GM18508 (cell line): ENCODE results near the gene CHTF18.
"Not testable (repeated sequence)": the region's sequence is repeated elsewhere in the genome, so short reads cannot be mapped to it uniquely, and the experiment has no call there.

Experiments
- ATAC-seq: cut with Tn5 transposase; IDR thresholded peaks from one replicate; pipeline ENCODE4 v1.9.1; 2021; ENCODE audit warnings: moderate number of reproducible peaks; ENCODE audit not compliant: insufficient read depth, unreplicated experiment

Gene CHTF18

DNA sequence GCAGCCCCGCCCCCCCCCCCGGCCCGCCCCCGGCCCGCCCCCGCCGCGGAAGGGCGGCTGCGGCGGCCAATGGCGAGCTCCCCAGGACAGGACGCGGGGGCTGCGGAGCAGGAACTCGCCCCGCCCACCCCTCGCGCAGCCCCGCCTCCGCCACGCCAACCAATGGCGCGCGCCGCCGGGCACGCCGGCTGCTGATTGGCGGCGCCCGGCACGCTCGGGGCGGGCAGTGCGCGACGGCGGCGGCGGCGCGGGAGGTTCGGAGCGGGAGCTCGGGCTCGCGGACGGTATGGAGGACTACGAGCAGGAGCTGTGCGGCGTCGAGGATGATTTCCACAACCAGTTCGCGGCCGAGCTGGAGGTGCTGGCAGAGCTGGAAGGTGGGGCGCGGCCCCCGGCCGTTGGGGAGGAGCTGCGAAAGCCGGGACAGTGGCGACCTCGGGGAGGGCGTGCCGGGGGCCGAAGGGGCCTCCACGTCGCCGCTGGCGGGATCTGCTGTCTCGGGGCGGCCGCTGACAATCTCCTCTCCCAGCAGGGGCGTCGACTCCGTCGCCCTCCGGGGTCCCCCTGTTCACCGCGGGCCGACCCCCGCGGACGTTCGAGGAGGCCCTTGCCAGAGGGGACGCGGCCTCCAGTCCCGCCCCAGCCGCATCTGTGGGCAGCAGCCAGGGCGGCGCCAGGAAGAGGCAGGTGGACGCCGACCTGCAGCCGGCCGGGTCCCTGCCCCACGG, at the start of gene CHTF18:
TSS of gene CHTF18 (plus strand) at position 222 of the 728 bp plus-strand sequence. CDS start at position 287, 65 bp downstream.
- no peak for ATAC-seq

DNA sequence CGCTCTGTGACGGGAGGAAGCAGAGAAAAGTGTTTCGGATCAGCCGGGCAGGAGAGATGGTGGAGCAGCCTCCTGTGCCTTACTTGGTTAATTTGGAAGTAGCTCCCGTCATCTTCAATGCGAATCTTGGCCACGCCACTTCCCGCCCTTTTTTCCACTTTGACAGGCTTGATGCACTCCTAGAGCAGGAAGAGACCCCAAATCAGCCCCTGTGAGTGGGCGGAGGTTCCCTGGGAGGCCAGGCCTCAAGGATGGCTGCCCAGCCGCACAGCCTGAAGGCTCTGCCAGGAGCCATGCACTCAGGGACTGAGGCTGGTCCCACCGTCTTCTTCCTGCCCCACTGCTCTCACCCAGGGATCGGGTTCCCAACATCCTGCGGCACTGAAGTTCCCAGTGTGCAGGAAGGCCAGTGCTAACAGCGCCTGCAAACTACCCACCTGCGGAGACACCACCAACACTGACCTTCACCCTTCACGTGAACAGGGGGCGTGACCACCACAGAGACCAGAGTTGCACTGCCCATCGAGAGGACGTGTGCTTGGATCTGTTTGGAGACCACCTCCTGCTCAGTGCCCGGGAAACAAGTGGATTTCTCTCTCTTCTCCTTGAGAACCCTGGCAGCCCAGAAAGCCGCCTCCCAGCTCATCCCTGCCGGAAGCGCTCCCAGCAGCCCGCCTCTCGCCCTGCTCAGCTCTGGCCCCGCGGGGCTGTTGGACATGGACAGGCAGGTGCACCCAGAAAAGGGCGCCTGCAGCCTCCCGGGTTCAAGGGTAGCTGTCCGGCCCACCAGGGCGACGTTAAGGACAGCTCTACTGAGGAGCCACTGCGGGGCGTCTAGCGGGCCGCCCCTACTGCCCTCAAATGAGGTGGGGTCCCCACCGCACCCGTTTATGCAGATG, 48.6 kb upstream of the CHTF18 start:
- no peak for ATAC-seq

DNA sequence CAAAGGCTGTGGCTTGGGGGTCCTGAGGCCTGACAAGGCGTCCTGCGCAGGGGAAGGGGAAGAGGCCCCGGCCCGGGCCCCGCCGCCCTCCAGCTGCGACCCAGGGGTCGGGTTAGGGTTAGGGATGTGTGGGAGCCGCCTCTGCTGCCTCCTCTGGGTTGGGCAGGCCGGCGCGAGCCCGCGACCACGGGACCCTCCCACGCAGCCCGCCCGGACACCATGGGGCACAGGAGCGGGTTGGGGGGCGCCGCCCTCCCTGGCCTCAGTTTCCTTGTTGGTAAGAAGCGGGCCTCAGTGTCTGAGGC, 48.0 kb upstream of the CHTF18 start:
- ATAC-seq: no peak

DNA sequence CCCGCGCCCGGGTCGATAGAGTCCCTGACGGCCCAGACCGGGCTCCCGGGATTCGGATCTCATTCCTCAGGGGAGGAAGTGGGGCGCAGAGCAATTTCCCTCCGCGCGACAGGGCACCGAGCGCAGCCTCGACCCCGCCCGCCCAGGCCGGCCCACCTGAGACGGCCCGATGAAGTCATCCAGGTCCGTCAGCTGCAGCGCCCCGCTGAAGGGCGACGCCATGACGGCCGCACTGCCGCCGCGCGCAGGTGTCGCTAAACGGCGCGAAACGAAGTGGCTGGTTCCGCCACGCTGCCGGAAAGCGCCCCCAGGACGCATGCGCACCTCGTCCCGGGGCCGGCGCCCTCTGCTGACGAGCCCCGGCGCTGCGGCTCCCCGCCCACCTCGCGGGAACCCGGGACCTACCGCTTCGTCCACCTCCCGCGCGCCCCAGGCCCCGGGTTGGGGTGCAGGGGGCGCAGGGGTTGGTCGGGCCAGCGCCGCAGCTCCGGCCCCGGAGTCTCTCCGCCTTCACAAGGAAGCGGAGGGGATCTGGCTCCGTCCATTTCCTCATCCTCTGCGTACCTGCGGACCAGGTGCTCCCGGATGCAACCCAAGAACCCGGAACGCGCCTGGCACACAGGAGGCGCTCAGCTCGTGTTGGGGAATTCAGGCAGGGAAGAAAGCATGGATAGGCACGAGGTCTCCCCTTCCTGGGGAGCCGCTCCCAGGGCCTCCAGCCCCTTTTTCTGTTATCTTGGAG, 47.5 kb upstream of the CHTF18 start, which contains the start of gene CIAO3:
TSS of gene CIAO3 (minus strand) at position 234 of the 742 bp plus-strand sequence. CDS start at position 222, 12 bp downstream.
- no peak for ATAC-seq

DNA sequence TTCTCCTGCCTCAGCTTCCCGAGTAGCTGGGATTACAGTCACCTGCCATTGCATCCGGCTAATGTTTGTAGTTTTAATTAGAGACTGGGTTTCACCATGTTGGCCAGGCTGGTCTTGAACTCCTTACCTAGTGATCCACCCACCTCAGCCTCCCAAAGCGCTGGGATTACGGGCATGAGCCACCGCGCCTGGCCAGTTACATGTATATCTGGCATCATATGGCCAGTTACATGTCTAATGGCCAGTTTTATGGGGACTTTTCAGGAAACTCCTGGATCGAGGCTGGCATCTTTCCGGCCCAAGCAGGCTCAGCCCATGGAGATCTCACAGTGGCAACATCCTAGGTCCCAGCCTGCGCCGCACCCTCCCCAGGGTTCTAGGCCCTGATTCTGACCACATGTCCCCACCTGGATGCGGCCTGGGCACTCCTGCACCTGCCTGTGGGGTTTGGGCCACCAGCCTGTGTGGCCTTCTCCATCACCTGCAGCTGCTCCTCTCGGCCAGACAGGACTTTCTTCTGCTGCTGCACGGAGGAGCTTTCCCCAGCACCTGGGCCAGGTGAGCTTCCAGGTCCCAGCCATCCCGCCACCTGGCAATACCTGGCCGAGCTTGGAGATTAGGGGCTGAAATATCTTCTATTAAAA, 46.3 kb upstream of the CHTF18 start:
- no peak for ATAC-seq

DNA sequence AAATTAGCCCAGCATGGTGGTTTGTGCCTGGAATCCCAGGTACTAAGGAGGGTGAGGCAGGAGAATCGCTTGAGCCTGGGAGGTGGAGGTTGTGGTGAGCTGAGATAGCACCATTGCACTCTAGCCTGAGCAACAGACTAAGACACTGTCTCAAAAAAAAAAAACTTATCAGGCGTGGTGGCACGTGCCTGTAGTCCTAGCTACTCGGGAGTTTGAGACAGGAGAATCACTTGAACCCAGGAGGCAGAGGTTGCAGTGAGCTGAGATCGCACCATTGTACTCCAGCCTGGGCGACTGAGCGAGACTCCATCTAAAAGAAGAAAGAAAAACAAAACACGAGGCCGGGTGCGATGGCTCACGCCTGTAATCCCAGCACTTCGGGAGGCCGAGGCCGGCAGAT, 45.5 kb upstream of the CHTF18 start:
- not testable (repeated sequence) for ATAC-seq

DNA sequence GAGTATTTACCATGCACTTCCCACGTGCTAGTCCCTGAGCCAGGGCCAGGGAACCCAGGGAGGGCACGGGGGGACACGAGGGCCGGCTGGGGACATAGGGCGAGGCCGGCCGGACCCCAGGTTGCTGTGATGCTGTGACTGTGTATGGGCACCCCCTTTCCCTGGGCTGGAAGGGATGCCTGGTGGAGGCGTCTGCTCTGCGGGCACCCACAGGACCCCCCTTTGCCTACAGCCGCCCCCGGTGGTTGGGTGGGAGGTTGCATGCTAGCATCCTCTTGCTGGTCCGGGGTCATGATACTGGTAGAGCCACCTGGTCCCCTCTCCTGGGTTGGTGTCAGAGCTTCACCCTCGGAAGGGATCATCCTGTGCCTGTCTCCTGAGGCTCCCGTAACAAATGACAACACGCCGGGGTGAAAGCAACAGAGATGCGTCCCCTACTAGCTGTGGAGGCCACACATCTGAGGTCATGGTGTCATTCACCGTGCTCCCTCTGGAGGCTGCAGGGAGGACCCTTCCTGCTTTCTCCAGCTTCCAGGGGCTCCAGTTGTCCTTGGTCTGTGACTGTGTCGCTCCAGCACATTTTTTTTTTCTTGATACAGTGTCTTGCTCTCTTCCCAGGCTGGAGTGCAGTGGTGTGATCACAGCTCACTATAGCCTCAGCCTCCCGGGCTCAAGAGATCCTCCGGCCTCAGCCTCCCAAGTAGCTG, 44.5 kb upstream of the CHTF18 start:
- no peak for ATAC-seq

DNA sequence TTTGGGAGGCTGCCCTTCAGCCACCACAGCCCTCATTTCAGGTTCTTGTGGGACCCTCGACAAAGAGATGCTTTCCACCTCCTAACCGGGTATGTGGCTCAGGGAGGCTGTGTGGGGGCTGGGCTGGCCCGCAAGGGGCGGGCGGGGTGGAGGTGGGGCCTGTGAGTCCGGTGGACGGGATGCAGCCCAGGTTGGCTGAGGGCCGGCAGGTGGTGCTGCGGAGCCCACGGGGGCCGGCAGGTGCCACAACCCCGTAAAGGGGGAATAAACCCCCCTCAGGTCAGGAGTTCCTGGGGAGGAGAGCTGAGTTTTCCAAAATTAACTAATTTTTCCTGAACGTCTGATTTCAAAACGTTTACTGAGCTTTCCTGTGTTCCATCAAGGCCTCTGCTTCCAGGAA, 42.7 kb upstream of the CHTF18 start:
- ATAC-seq: no peak

DNA sequence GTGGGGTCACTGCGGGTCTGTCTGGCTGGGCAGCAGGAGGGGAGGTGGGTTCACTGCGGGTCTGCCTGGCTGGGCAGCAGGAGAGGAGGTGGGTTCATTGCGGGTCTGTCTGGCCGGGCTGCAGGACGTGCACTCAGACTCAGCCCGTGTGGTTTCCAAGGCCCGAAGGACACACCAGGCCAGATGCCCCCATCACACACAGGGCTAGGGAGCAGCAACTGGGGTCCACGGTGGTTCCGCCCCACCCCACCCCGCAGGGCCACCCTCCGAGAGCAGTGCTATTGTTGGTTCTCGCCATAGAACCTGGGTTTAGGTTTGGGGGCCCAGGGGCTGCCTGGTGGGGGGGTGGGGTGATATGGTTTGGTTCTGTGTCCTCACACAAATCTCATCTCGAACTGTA, 41.8 kb upstream of the CHTF18 start:
- no peak for ATAC-seq

DNA sequence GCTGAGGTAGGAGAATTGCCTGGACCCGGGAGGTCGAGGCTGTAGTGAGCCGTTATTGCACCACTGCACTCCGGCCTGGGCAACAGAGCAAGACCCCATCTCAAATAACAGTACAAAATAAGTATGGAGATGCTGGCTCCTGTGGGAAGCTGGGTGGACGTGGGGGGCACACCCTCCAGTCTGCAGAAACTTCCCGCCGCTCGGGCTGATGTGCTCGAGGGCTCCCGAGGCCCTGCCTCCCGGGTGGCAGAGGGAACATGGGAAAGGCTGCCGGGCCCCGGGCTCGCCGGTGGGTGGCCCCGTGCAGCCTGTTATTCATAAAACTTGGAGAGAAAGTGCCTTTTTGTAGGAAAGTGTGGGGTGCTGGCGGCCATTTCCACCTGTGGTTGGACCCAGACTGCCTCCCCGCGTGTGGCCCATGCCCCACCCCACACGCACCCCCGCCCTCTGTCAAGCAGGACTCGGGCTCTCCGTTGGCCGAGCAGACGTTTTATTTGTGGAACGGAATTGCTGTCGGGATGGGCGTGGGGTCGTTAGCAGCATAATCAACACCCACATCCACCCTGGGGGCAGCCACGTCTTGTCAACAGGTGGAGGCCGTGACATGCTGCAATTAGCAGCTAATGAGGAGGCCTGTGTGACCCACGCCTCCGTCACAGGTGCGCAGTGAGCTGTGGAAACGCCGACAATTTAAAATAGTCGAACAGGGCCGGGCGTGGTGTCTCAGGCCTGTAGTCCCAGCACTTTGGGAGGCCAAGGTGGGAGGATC, 40.3 kb upstream of the CHTF18 start:
- no peak for ATAC-seq

DNA sequence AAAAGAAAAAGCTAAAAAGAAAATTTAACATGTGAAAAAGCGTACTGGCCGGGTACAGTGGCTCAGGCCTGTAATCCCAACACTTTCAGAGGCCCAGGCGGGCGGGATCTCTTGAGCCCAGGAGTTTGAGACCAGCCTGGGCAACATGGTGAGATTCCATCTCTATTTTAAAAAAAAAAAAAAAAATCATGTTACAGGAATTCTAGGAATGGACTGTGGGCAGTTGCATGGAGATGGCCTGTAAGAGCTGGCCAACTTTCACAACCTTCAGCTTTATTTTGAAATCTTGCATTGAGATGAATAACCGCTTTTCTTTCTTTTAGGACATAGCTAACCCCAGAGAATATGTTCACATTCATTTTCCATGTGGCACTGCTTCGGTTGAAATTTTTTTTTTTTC, 39.4 kb upstream of the CHTF18 start:
- no peak for ATAC-seq

DNA sequence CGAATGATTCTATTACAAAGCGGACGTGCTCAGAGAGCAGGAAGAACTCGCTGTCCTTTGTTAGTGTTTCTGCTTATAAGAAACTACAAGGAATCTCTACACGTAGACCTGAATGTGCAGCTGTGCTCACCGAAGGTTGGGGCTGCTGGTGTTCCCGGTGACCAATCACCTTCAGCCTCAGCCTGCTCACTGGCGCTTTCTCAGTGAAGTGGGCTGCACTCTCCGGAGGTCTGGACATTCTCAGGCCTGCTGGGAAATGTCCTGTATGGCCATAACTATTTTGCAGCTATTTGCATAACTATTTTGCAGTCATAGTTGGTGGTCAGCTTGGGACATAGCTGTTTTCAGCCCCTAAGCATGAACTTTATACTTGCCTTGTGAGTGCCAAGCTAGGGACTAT, 37.9 kb upstream of the CHTF18 start:
- ATAC-seq: no peak

DNA sequence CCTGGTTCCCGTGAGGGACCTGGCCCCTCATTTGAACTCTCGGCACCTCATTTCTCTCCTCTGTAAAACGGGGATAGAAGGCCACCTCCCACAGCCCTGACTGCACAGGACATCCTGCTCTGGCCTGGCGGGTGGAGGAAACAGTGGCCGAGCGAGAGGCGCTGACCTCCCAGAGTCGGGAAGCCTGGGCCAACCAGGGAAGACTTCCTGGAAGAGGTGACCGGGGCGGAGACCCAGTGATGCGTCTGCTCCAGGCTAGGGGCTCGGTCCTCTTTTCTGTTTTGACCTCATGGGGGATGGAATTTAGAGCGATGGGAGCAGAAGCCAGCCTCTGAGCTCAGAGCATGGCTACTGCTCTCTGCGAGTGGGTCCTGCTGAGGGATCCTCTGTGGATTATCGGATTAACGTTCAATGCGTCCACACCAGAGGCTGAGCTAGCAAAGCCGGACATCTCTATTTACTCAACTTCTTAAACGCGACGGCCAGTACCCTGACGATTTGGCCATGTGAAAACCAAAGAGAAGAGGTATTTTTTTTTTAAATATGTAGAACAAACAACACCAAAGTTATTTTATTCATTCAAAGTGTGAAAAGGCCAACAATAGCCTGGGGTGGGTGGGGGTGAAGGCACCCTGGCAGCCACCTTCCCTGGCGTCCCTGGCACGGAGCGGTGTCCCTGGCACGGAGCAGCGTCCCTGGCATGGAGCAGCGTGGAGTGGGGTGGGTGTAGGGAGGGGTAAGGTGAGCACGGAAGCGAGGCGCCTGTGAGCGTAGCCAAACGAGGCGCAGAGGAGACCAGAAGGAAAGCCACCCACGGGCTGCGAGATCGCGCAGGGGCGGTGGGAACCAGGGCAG, 37.0 kb upstream of the CHTF18 start:
- ATAC-seq: no peak

DNA sequence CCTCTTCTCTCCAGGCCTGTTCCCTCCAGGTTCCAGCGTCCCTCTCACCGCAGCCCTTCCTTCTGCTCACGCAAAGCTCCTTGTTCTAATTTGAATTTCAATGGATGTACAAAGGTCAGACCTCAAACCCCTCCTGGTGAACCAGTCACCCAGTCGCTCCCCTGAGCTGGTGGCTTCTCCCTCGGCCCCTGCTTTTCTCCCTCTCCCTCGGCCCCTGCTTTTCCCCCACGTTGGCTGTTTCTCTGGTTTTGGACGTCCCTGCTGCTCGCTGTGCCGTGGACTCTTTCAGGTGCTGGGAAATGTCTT, 36.5 kb upstream of the CHTF18 start:
- no peak for ATAC-seq

DNA sequence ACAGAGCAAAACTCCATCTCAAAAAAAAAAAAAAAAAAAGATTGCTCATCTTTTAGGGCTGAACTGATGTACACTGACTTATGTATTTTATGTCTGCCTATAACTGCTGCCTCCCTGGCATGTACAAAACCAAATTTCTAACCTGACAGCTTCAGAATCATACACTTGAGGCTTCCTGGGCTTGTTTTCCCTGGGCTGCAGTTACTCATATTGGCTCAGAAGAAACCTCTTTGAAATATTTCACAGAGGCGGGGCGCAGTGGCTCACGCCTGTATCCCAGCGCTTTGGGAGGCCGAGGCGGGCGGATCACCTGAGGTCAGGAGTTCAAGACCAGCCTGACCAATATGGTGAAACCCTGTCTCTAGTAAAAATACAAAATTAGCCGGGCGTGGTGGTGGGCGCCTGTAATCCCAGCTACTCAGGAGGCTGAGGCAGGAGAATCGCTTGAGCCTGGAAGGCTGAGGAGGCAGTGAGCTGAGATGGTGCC, 34.3 kb upstream of the CHTF18 start:
- not testable (repeated sequence) for ATAC-seq

DNA sequence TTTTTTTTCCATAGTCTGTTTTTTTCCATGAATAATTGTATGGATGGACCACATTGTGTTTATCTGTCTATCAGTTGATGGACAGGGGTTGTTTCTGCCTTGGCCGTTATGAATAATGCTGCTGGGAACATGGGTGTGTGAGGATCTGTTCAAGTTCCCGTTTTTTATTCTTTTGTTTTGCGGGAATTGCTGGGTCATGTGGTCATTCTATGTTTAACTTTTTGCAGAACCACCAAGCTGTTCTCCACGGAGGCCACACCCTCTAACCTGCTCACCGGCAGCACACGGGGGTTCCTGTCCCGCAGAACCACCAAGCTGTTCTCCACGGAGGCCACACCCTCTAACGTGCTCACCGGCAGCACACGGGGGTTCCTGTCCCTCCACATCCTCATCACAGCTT, 33.8 kb upstream of the CHTF18 start:
- no peak for ATAC-seq

DNA sequence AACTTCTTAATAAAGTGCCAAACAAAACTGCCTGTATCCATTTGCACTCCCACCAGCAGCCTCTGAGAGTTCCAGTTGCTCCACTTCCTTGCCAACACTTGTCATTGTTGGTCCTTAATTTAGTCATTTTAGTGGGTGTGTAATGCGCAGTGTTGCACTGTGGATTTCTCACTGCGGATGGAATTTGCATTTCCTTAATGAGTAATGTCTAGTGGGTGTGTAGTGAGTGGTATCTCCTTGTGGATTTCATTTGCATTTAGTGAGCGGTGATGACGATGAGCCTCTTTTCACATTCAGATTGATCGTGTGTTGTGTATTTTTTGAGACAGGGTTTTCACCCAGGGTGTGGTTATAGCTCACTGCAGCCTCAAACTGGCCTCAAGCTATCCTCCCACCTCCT, 32.0 kb upstream of the CHTF18 start:
- no peak for ATAC-seq
